GM18502 (cell line): ENCODE results near the gene SLC17A1.

Source experiments
- ATAC-seq: cut with Tn5 transposase; IDR thresholded peaks from one replicate; pipeline ENCODE4 v1.9.1; 2021; ENCODE audit warnings: mild to moderate bottlenecking; ENCODE audit not compliant: unreplicated experiment, poor library complexity

Gene SLC17A1

GRCh38 chr6:25831532-25832306 lies at the start of gene SLC17A1:
TSS of gene SLC17A1 (minus strand) at chr6:25832052. CDS start at chr6:25830557, 1,495 bp downstream.
- ATAC-seq, result no peak

- ATAC-seq, result no peak
Measured at GRCh38 chr6:25880601-25881000, 48.7 kb upstream of the SLC17A1 start.

- ATAC-seq, result no peak
Measured at GRCh38 chr6:25878721-25879322, 47.0 kb upstream of the SLC17A1 start.

GRCh38 chr6:25875926-25876602 lies 44.2 kb upstream of the SLC17A1 start:
- ATAC-seq, result no peak

- no peak for ATAC-seq
Measured at GRCh38 chr6:25875563-25875905, 43.7 kb upstream of the SLC17A1 start.

GRCh38 chr6:25874822-25875562 lies 43.1 kb upstream of the SLC17A1 start:
- ATAC-seq, result no peak

GRCh38 chr6:25874118-25874517 lies 42.3 kb upstream of the SLC17A1 start, which contains the start of gene SLC17A3:
TSS of gene SLC17A3 (minus strand) at chr6:25874243. CDS start at chr6:25868387, 5,856 bp downstream.
- ATAC-seq, result no peak

- no peak for ATAC-seq
Measured at GRCh38 chr6:25872814-25873213, 41.0 kb upstream of the SLC17A1 start.

- no peak for ATAC-seq
Measured at GRCh38 chr6:25869840-25870239, 38.0 kb upstream of the SLC17A1 start.

GRCh38 chr6:25868436-25869183 lies 36.8 kb upstream of the SLC17A1 start:
- no peak for ATAC-seq

- ATAC-seq, result no peak
Measured at GRCh38 chr6:25866011-25866410, 34.2 kb upstream of the SLC17A1 start.

- ATAC-seq, result no peak
Measured at GRCh38 chr6:25863360-25863759, 31.5 kb upstream of the SLC17A1 start.

GRCh38 chr6:25862199-25862598 lies 30.3 kb upstream of the SLC17A1 start:
- no peak for ATAC-seq

GRCh38 chr6:25852756-25853155 lies 20.9 kb upstream of the SLC17A1 start:
- no peak for ATAC-seq

- ATAC-seq, result no peak
Measured at GRCh38 chr6:25851961-25852360, 20.1 kb upstream of the SLC17A1 start.

- no peak for ATAC-seq
Measured at GRCh38 chr6:25844518-25844917, 12.7 kb upstream of the SLC17A1 start.

- ATAC-seq, result peak; percentile 64
Measured at GRCh38 chr6:25842526-25842925, 10.7 kb upstream of the SLC17A1 start.

- ATAC-seq, result no peak
Measured at GRCh38 chr6:25835442-25836283, 3.8 kb upstream of the SLC17A1 start.

GRCh38 chr6:25834950-25835349 lies 3.1 kb upstream of the SLC17A1 start:
- ATAC-seq, result no peak
